Cardiac fibroblast (primary cell): Measurements from ENCODE around the gene FBXW12.
"Not testable (repeated sequence)": the region's sequence is repeated elsewhere in the genome, so short reads cannot be mapped to it uniquely, and the experiment has no call there.

Source experiments
- DNase-seq, 2 donors: peaks; one replicate each; pipeline versions ENCODE4 v3.0.0 to v3.0.0-alpha.2; 2010; ENCODE audit warnings: low read depth in 2 of 2
- H3K4me3 ChIP-seq, 2 donors: replicated peaks in 1 of 2; 1 replicate in 1 of 2; 2 replicates in 1 of 2; pipeline ENCODE4 v1.5.1; 2011; ENCODE audit warnings: low read depth in 2 of 2, low read length in 2 of 2, mild to moderate bottlenecking in 2 of 2, moderate library complexity in 1 of 2
- CTCF ChIP-seq: IDR thresholded peaks from one replicate; pipeline ENCODE4 v1.5.1; 2011; ENCODE audit warnings: low read depth, mild to moderate bottlenecking, low read length, inconsistent platforms

The FBXW12 gene

GRCh38 chr3:48371651-48372376, at the start of gene FBXW12:
Gene FBXW12 (plus strand): TSS chr3:48372219. CDS start chr3:48372768, 549 bp downstream.
- H3K4me3 ChIP-seq, result no peak within 1 kb of the TSS
- no peak for DNase-seq
- no peak for TF ChIP-seq CTCF

GRCh38 chr3:48331706-48332435, 40.1 kb upstream of the FBXW12 start:
- H3K4me3 ChIP-seq, DNase-seq: not testable (repeated sequence)

GRCh38 chr3:48333346-48334245, 38.4 kb upstream of the FBXW12 start, which contains the start of gene SPINK8:
Gene SPINK8 (minus strand): TSS chr3:48333661. CDS start chr3:48328341, 5,320 bp downstream.
- not testable (repeated sequence) for H3K4me3 ChIP-seq, DNase-seq

- TF ChIP-seq CTCF, result no peak
- DNase-seq, result no peak
- no peak overlapping the region for H3K4me3 ChIP-seq
These were observed 37.4 kb upstream of the FBXW12 start for GRCh38 chr3:48334605-48335004.

- H3K4me3 ChIP-seq, result not testable (repeated sequence)
These were observed 36.7 kb upstream of the FBXW12 start for GRCh38 chr3:48335286-48335685.

GRCh38 chr3:48337536-48337935, 34.5 kb upstream of the FBXW12 start:
- not testable (repeated sequence) for H3K4me3 ChIP-seq
- peak in 1 of 2 donors; percentile 8 for DNase-seq

More at GRCh38 chr3:48335286-48335685, 36.7 kb upstream of the FBXW12 start:
- DNase-seq, result not testable (repeated sequence)

- no peak for DNase-seq
- no peak overlapping the region for H3K4me3 ChIP-seq
- TF ChIP-seq CTCF, result no peak
These were observed 33.4 kb upstream of the FBXW12 start for GRCh38 chr3:48338635-48339034.

- no peak for DNase-seq
- no peak overlapping the region for H3K4me3 ChIP-seq
- TF ChIP-seq CTCF, result no peak
These were observed 28.6 kb upstream of the FBXW12 start for GRCh38 chr3:48343432-48343831.
